WTC11 (cell line): Measurements from ENCODE around the gene TNPO3. TPM values are rescaled to one million over a fixed set of nuclear protein-coding genes. Genes with fewer than 3 reads are reported as not detected.

Experiments used
- ATAC-seq: fragments of 200-7000 bp; cut with Tn5 transposase; 2 replicates; pipeline ENCODE4 v1.10.0; 2021; ENCODE audit warnings: mild to moderate bottlenecking, moderate library complexity
- CTCF ChIA-PET: fragments of 300-600 bp; sonication (Branson Sonifier 250); formaldehyde crosslinking; loops from one replicate; lab custom pipeline; 2021; ENCODE audit warnings: antibody characterized with exemption; lab: Charles Lee
- POLR2A ChIA-PET: fragments of 350-600 bp; sonication (Branson Sonifier 250); formaldehyde crosslinking; loops from one replicate; lab custom pipeline; 2021; ENCODE audit warnings: antibody characterized with exemption; lab: Charles Lee
- DNase-seq: peaks from one replicate; pipeline ENCODE4 v3.0.0; 2021; ENCODE audit warnings: low spot score
- H3K27ac Mint-ChIP-seq: 2 replicates; pipeline ENCODE4 v1.8.0; 2021; ENCODE audit warnings: mixed read lengths
- H3K27me3 Mint-ChIP-seq: 2 replicates; pipeline ENCODE4 v1.8.0; 2021; ENCODE audit warnings: low read depth, mild to moderate bottlenecking, moderate library complexity, mixed read lengths
- H3K36me3 Mint-ChIP-seq: 2 replicates; pipeline ENCODE4 v1.8.0; 2021; ENCODE audit warnings: mixed read lengths
- H3K4me1 Mint-ChIP-seq: 2 replicates; pipeline ENCODE4 v1.8.0; 2022; ENCODE audit warnings: mixed read lengths
- H3K4me3 Mint-ChIP-seq: 2 replicates; pipeline ENCODE4 v1.8.0; 2021; ENCODE audit warnings: mild to moderate bottlenecking, moderate library complexity, mixed read lengths
- H3K9me3 Mint-ChIP-seq: 2 replicates; pipeline ENCODE4 v1.8.0; 2021; ENCODE audit warnings: mixed read lengths
- AFF4 ChIP-seq: sonication (generic); formaldehyde crosslinking; IDR thresholded peaks from 2 replicates; pipeline ENCODE4 v1.8.1; 2023; ENCODE audit warnings: mild to moderate bottlenecking, missing genetic modification reagents, borderline replicate concordance
- EMX1 ChIP-seq: fragments of 250-450 bp; sonication (Bioruptor Pico); IDR thresholded peaks from 2 replicates; pipeline ENCODE4 v1.8.0; 2021; ENCODE audit warnings: mild to moderate bottlenecking
- ERG ChIP-seq: fragments of 250-450 bp; sonication (Bioruptor Pico); IDR thresholded peaks from 2 replicates; pipeline ENCODE4 v1.8.0; 2021; ENCODE audit warnings: mild to moderate bottlenecking
- FOXP1 ChIP-seq: sonication (generic); formaldehyde crosslinking; IDR thresholded peaks from 2 replicates; pipeline ENCODE4 v1.8.0; 2022; ENCODE audit warnings: missing genetic modification reagents, mild to moderate bottlenecking, moderate library complexity, borderline replicate concordance
- MAX ChIP-seq: sonication (generic); formaldehyde crosslinking; IDR thresholded peaks from 2 replicates; pipeline ENCODE4 v1.8.0; 2022; ENCODE audit warnings: mild to moderate bottlenecking, missing genetic modification reagents
- NR3C1 ChIP-seq: sonication (generic); formaldehyde crosslinking; conservative IDR thresholded peaks from 2 replicates; pipeline ENCODE4 v1.8.1; 2023; ENCODE audit warnings: low read depth, mild to moderate bottlenecking, missing genetic modification reagents
- PRDM15 ChIP-seq: sonication (generic); formaldehyde crosslinking; IDR thresholded peaks from 2 replicates; pipeline ENCODE4 v1.8.0; 2022; ENCODE audit warnings: missing genetic modification reagents
- PREB ChIP-seq: sonication (generic); formaldehyde crosslinking; IDR thresholded peaks from 2 replicates; pipeline ENCODE4 v1.8.1; 2022; ENCODE audit warnings: mild to moderate bottlenecking, missing genetic modification reagents, moderate library complexity, borderline replicate concordance
- SP1 ChIP-seq: sonication (generic); formaldehyde crosslinking; conservative IDR thresholded peaks from 2 replicates; pipeline ENCODE4 v1.8.1; 2022; ENCODE audit warnings: missing genetic modification reagents
- USF2 ChIP-seq: sonication (generic); formaldehyde crosslinking; IDR thresholded peaks from 2 replicates; pipeline ENCODE4 v1.8.1; 2023; ENCODE audit warnings: mild to moderate bottlenecking, missing genetic modification reagents, moderate library complexity
- ZNF121 ChIP-seq: sonication (generic); formaldehyde crosslinking; IDR thresholded peaks from 2 replicates; pipeline ENCODE4 v1.8.0; 2023; ENCODE audit warnings: missing genetic modification reagents
- ZNF416 ChIP-seq: fragments of 250-450 bp; sonication (Bioruptor Pico); IDR thresholded peaks from 2 replicates; pipeline ENCODE4 v1.9.0; 2021; ENCODE audit warnings: mild to moderate bottlenecking, inconsistent platforms
- ZNF423 ChIP-seq: fragments of 250-450 bp; sonication (Bioruptor Pico); IDR thresholded peaks from 2 replicates; pipeline ENCODE4 v2.1.2; 2022; ENCODE audit warnings: mild to moderate bottlenecking, moderate library complexity
- total RNA-seq: library from RNA; stranded (reverse); gene quantifications from 3 replicates; pipeline ENCODE4 v1.2.3, GENCODE V29; 2021

The TNPO3 gene
- total RNA-seq, 1 experiment from 2014 or later: 91.7 TPM

- TF ChIP-seq MAX (CRISPR knock-in tag) (no peak), ZNF416 (no peak), ERG (CRISPR knock-in tag) (no peak)
- TF ChIP-seq, all 79 proteins: peak for 0
- no peak overlapping the region for H3K27ac Mint-ChIP-seq
Observed at GRCh38 chr7:128928882-128929788, 125.8 kb downstream of the TNPO3 start.

GRCh38 chr7:128928159-128928813 is 126.6 kb downstream of the TNPO3 start:
- DNase-seq (no peak), ATAC-seq (no peak)
- Mint-ChIP-seq H3K4me3 (no peak overlapping the region), H3K9me3 (peaks cover 8% of the 10 kb centered on the region)
- CTCF ChIA-PET: interaction anchor here (1.3 kb wide), 1 partner anchor 19 kb away, joined by 4 read pairs; no protein-coding TSS in a partner anchor
- TF ChIP-seq AFF4 (CRISPR knock-in tag) (no peak), NR3C1 (CRISPR knock-in tag) (no peak), EMX1 (CRISPR knock-in tag) (no peak), ZNF121 (no peak), PRDM15 (no peak), USF2 (CRISPR knock-in tag) (no peak), SP1 (CRISPR knock-in tag) (no peak), ZNF423 (no peak), PREB (CRISPR knock-in tag) (no peak), FOXP1 (CRISPR knock-in tag) (no peak)
- TF ChIP-seq, all 79 proteins: peak for 0
- H3K36me3 Mint-ChIP-seq: no peaks in the 10 kb centered on the region; the same call in 1 of the 2 replicates
- no peak overlapping the region for H3K27ac Mint-ChIP-seq
- 0 out of 2 replicates have a peak, but pooled peaks cover 2% of the 10 kb centered on the region for H3K4me1 Mint-ChIP-seq
- peaks cover 9% of the 10 kb centered on the region for H3K27me3 Mint-ChIP-seq
- POLR2A ChIA-PET: no interaction called here

More at GRCh38 chr7:128928882-128929788, 125.8 kb downstream of the TNPO3 start:
- ChIA-PET CTCF (interaction anchor here (1.3 kb wide), 1 partner anchor 18 kb away, joined by 4 read pairs; no protein-coding TSS in a partner anchor), POLR2A (no interaction called here)
- H3K4me1 Mint-ChIP-seq: 0 out of 2 replicates have a peak, but pooled peaks cover 3% of the 10 kb centered on the region
- peaks cover 8% of the 10 kb centered on the region for H3K9me3 Mint-ChIP-seq
- DNase-seq: no peak
- no peaks in the 10 kb centered on the region; the same call in 1 of the 2 replicates for H3K36me3 Mint-ChIP-seq
- no peak overlapping the region for H3K4me3 Mint-ChIP-seq
- no peak for ATAC-seq
- peaks cover 15% of the 10 kb centered on the region for H3K27me3 Mint-ChIP-seq
